HG03442 (cell line): ENCODE results near the gene BMPER.

Source experiments
- ATAC-seq: cut with Tn5 transposase; IDR thresholded peaks from one replicate; pipeline ENCODE4 v1.9.1; 2021; ENCODE audit warnings: mild to moderate bottlenecking, moderate library complexity; ENCODE audit not compliant: unreplicated experiment

Gene BMPER

DNA sequence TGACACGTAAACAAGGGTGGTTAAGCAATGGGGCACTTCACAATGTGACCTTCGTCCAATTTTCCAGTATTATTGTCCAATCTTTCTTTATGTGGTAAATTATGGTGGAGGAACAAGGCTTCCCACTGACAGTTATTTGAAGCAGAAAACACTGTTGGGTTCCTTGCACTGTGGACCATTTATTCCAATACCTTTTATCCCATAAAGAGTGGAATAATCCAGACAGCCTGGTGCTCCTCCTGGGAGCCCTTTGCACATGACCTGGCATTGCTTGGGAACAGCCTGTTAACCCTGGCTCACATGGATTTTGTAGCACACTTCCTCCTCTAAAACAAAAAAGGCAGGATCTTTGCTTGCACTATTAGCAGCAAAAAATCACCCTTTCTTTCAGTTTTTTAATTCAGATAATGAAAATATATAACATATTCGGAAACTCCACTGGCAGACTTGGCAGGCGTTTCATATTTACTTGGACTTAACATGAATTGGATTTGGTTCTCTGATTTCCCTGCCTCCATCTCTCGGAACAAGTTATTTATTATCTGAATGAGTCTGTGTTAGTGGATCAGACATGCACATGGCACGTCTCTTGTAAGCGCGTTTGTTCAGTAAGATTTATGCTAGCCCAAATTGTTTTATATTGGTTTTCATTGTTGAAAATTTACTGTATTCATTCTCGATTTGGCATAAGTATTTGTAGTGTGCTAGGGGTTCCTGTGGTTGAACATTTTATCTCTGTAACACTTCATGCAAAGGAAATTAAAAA lies 59.3 kb downstream of the BMPER start:
- ATAC-seq, result no peak

GRCh38 chr7:33965183-33965744 lies 59.9 kb downstream of the BMPER start:
- ATAC-seq, result no peak

DNA sequence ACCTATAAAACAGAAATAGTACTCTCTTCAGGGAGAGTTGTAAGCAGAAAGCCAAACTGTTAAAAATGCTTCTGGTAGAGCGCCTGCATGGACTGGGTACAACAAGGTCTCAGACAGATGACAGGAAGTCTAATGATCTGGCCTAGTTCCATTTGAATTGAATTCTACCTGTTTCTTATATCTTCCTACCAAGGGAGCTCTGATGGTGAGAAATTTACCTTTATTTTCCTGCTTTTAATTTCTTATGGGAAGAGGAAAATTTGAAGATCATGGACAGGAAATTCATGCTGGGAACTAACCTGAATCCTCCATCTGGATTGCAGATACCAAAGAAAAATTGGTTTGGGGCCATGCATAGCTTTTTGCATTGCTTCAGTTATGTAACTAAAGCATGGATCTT lies 63.3 kb downstream of the BMPER start:
- ATAC-seq, result no peak

GRCh38 chr7:33970536-33970935 lies 65.2 kb downstream of the BMPER start:
- no peak for ATAC-seq

- no peak for ATAC-seq
Observed at GRCh38 chr7:33971106-33971505, 65.8 kb downstream of the BMPER start.

- ATAC-seq, result no peak
Observed at GRCh38 chr7:33973231-33974015, 68.1 kb downstream of the BMPER start.

DNA sequence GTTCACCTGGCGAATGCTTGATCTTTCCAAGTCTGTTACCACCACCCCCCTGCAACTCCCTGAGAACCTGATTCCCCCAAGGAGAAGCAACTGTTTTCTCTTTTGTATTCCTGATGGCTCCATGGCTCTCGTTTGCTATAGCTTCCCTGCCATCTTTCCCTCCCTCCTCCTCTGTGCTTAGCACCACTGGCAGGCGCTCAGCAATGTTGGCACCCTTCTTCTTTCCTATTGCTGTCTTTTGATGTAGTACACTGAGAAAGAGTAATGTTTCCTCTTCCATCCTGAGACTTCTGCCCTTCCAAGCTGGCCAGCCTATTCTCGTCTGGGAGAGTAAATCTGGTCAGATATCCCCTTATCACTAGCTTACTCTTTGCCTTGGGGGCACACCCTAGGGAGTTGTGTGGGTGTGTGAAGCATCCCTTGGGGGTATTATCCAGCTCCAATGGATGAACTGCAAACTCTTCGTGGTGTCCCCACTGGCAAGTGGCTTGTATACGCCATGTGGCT lies 74.0 kb downstream of the BMPER start:
- no peak for ATAC-seq

- no peak for ATAC-seq
Observed at GRCh38 chr7:33979807-33980355, 74.5 kb downstream of the BMPER start.

DNA sequence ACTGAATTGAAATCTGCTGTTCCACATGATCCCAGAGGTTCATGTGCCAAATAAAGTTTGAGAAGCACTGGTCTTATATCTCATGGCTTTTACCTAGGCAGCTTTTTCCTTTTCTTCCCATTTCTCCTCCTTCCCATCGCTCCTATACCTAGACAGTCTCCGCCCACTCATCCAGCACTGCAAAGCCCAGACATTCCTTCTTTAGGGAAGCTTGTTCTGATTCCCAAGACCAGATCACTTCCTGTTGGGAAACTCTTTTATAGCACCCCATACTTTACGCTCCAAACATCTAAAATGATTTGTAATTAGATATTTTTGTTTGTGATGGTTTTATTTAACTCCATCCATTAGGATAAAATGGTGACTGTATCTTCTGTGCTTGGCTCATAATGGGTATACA lies 75.9 kb downstream of the BMPER start:
- ATAC-seq, result no peak

GRCh38 chr7:33981671-33982424 lies 76.5 kb downstream of the BMPER start:
- ATAC-seq, result no peak

GRCh38 chr7:33982425-33982786 lies 77.1 kb downstream of the BMPER start:
- ATAC-seq, result no peak

DNA sequence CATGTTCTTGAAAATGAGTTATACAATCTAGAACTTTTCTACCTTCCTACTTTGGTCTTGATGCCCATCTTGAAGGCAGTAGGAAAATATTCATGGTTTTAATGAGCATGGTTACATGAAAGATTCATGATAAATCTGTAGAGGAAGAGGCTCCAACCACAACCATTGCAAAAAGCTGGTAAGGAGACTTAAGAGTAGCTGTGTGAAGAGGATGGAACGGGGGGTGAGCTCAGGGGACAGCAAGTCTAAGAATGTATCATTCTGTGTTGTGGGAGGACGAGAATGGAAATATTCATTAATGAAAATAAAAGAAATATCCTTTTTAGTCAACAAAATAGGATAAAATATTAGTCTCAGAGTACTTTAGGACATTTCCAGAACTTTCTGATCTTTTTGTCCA lies 81.1 kb downstream of the BMPER start:
- no peak for ATAC-seq

DNA sequence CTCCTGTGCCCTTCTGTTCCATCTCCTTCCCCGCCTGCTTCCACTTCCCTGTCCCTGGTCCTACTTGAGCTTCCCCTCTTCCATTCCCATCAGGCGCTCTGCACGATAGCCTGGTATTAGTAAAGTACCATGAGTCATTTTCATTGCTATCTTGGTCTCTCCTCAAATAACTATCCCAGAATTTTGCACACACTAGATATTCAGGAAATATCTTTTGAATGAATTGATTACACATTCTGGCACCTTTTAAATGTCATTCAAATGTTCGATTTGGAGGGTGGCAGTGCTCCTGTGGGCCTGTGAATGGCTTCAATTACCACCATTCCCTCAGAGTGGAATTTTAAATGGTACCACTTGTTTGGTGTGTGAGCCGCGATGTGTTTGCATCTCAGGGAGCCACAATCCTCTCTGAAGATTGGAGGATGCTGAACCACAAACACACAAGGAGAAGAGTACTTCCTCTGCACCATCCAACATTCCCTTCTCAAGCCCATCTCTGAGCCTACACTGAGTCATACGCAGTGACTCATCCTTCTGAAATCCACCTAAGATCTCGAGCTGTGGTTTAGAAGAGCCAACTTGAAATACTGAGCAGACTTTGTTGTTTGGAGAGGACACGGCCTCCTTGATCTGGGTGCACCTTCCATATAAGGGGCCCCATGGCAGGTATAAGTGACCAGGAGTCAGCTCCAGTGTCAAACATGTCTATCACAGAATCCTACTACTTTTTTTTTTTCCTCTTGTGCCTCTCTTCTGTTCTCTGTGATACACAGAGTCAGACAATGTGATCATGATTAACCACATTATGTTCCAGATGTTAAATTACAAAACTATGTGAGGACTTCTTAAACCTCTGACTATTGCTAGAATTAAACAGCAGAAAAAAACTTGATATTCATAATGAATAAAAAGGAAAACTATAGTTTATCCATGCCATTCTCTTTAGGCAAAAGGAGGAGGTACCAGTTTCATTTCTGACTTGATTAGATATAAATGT lies 81.9 kb downstream of the BMPER start:
- no peak for ATAC-seq

- ATAC-seq, result no peak
Observed at GRCh38 chr7:33996899-33997298, 91.6 kb downstream of the BMPER start.

DNA sequence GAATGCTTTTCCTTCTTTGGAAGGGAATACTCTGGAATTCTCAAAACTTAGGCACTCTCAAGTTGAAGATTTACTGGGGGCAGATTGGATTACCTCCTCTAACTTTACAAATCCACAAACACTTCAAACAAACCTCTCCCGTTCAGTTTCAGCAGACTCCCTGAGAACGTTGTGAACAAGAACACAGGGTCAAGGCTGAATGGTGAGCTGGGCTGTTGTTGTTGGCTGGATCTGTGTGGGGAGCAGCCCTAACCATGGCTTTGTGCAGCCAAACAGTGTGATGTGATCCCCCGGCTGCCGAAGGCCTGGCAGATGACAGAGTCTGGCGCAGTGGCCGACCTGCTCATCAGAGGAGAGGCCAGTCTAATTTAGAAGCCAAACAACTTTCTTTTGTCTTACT lies 93.1 kb downstream of the BMPER start:
- ATAC-seq, result no peak

GRCh38 chr7:34011017-34011695 lies 105.8 kb downstream of the BMPER start:
- no peak for ATAC-seq

- no peak for ATAC-seq
Observed at GRCh38 chr7:34011696-34012095, 106.4 kb downstream of the BMPER start.

DNA sequence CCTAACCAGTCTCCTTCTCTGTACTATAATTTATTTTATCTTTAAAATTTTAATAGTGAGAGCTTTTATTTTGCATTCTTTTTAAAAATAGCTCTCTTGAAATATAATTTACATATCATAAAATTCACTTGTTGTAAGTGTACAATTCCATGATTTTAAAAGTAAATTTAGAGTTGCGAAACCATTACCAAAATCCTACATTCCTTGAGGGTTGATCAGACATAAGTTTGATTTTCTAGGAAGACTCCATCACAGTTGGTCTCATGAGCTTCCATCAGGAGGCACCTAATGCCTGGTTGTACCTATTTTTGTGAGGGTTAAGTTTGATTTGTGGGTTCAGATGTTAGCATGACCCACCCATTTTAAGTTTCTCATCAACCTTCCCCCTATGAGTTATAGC lies 108.1 kb downstream of the BMPER start:
- no peak for ATAC-seq

- ATAC-seq, result no peak
Observed at GRCh38 chr7:34015651-34016050, 110.3 kb downstream of the BMPER start.
